SK-N-SH (cell line): Measurements from ENCODE around the gene OLFML2A. TPM values are rescaled to one million over a fixed set of nuclear protein-coding genes. Genes with fewer than 3 reads are reported as not detected.

Experiments used
- CTCF ChIA-PET: fragments of 300-600, 350-600 bp; formaldehyde crosslinking; extraction: SDS; loops from one replicate; lab custom pipeline; 2021; lab: Yijun Ruan, JAX
- POLR2A ChIA-PET: fragments of 350-600 bp; sonication (Branson Sonifier 250); formaldehyde crosslinking; extraction: SDS; loops from one replicate; lab custom pipeline; 2020; ENCODE audit warnings: antibody characterized with exemption, inconsistent platforms; lab: Yijun Ruan, JAX
- DNase-seq: peaks from one replicate; pipeline ENCODE4 v3.0.0; 2012
- H2AFZ ChIP-seq: fragments of 200-600 bp; sonication (generic); 2 replicates; pipeline ENCODE4 v1.8.1; 2016; ENCODE audit warnings: antibody characterized with exemption, mild to moderate bottlenecking, low read depth
- H3F3A ChIP-seq: fragments of 200-600 bp; sonication (generic); replicated peaks from 2 replicates; pipeline ENCODE3; 2016; ENCODE audit warnings: antibody characterized with exemption, mild to moderate bottlenecking; ENCODE audit not compliant: insufficient read depth
- H3K27ac ChIP-seq, 2 experiments: fragments of 200-500 bp in 1 of 2; fragments of 200-600 bp in 1 of 2; sonication (Bioruptor generic) in 1 of 2; sonication (generic), shearing (Covaris generic) in 1 of 2; 2 replicates each; pipeline versions ENCODE4 v1.5.1 to v1.6.1; 2014 to 2016; ENCODE audit warnings: low read depth in 2 of 2, inconsistent platforms in 1 of 2, low read length in 1 of 2, mild to moderate bottlenecking in 1 of 2, mixed read lengths in 1 of 2
- H3K27me3 ChIP-seq: fragments of 200-600 bp; sonication (generic), shearing (Covaris generic); 2 replicates; pipeline ENCODE4 v1.6.1; 2016; ENCODE audit warnings: mixed run types; ENCODE audit not compliant: insufficient read depth
- H3K36me3 ChIP-seq, 2 experiments: fragments of 200-500 bp in 1 of 2; fragments of 200-600 bp in 1 of 2; sonication (Bioruptor generic) in 1 of 2; sonication (generic) in 1 of 2; replicated peaks in 1 of 2; 2 replicates each; pipeline versions ENCODE3 to v1.5.1; 2014 to 2016; ENCODE audit warnings: low read length in 1 of 2, mild to moderate bottlenecking in 1 of 2; ENCODE audit not compliant: insufficient read depth in 2 of 2, control insufficient read depth in 1 of 2
- H3K4me1 ChIP-seq, 2 experiments: fragments of 200-500 bp in 1 of 2; fragments of 200-600 bp in 1 of 2; sonication (Bioruptor generic) in 1 of 2; sonication (generic), shearing (Covaris generic) in 1 of 2; 2 replicates each; pipeline versions ENCODE4 v1.5.1 to v1.6.1; 2014 to 2016; ENCODE audit warnings: low read depth in 1 of 2, low read length in 1 of 2, mixed run types in 1 of 2; ENCODE audit not compliant: insufficient read depth in 2 of 2, control insufficient read depth in 1 of 2
- H3K4me2 ChIP-seq: fragments of 200-600 bp; sonication (generic), shearing (Covaris generic); 2 replicates; pipeline ENCODE4 v1.6.1; 2017; ENCODE audit warnings: mixed run types
- H3K4me3 ChIP-seq, 2 experiments: fragments of 200-500 bp in 1 of 2; fragments of 200-600 bp in 1 of 2; sonication (Bioruptor generic) in 1 of 2; sonication (generic), shearing (Covaris generic) in 1 of 2; 2 replicates each; pipeline versions ENCODE4 v1.5.1 to v1.8.1; 2014 to 2016; ENCODE audit warnings: low read depth in 2 of 2, inconsistent platforms in 1 of 2, low read length in 1 of 2, mild to moderate bottlenecking in 1 of 2, mixed read lengths in 1 of 2, moderate library complexity in 1 of 2
- H3K79me2 ChIP-seq: fragments of 200-600 bp; sonication (generic); 2 replicates; pipeline ENCODE4 v1.8.1; 2017; ENCODE audit warnings: mild to moderate bottlenecking; ENCODE audit not compliant: insufficient read depth
- H3K9ac ChIP-seq: fragments of 200-600 bp; sonication (generic); 2 replicates; pipeline ENCODE4 v1.6.1; 2017; ENCODE audit warnings: mixed run types
- H3K9me2 ChIP-seq: fragments of 200-600 bp; sonication (generic); 2 replicates; pipeline ENCODE4 v1.6.1; 2017; ENCODE audit warnings: mixed run types
- H3K9me3 ChIP-seq: fragments of 200-600 bp; sonication (generic); 2 replicates; pipeline ENCODE4 v1.6.1; 2017; ENCODE audit warnings: mixed run types, mild to moderate bottlenecking, moderate library complexity
- H4K20me1 ChIP-seq: fragments of 200-600 bp; sonication (generic); 2 replicates; pipeline ENCODE4 v1.6.1; 2017; ENCODE audit warnings: mild to moderate bottlenecking, mixed run types; ENCODE audit not compliant: insufficient read depth
- GABPA ChIP-seq: IDR thresholded peaks from 2 replicates; pipeline ENCODE4 v1.4.0; 2012; ENCODE audit warnings: low read depth, mild to moderate bottlenecking
- GATA2 ChIP-seq: sonication (generic); formaldehyde crosslinking; IDR thresholded peaks from 2 replicates; pipeline ENCODE4 v1.5.0; 2020; ENCODE audit warnings: mild to moderate bottlenecking, missing genetic modification reagents
- NFIC ChIP-seq: IDR thresholded peaks from 2 replicates; pipeline ENCODE4 v1.4.0; 2012; ENCODE audit warnings: borderline replicate concordance
- RAD21 ChIP-seq: IDR thresholded peaks from 2 replicates; pipeline ENCODE4 v1.6.1; 2012; ENCODE audit warnings: mild to moderate bottlenecking, low read length
- SIN3A ChIP-seq: IDR thresholded peaks from 2 replicates; pipeline ENCODE4 v1.6.1; 2012; ENCODE audit warnings: low read depth, mild to moderate bottlenecking, low read length, moderate library complexity, borderline replicate concordance
- SMC3 ChIP-seq: IDR thresholded peaks from 2 replicates; pipeline ENCODE4 v1.6.1; 2012; ENCODE audit warnings: low read depth, low read length, improper control_type of control experiment
- TAF1 ChIP-seq: IDR thresholded peaks from 2 replicates; pipeline ENCODE4 v1.6.1; 2012; ENCODE audit warnings: low read depth, mild to moderate bottlenecking, low read length, moderate library complexity, borderline replicate concordance
- WGBS: methylation state at CpG from one replicate; pipeline ENCODE4 v1.1.6; 2017; ENCODE audit warnings: low lambda C conversion rate; 5-methylcytosine and 5-hydroxymethylcytosine counted together
- polyA plus RNA-seq, 3 experiments: library from polyadenylated mRNA; depleted of rRNA; stranded (reverse); fragments of >200 nt; gene quantifications; 2 replicates each; pipeline ENCODE4 v1.2.3, GENCODE V29; 2012
- TF ChIP-seq, protein P1 (sequence below): fragments of 200-600 bp; sonication (generic); IDR thresholded peaks from 2 replicates; pipeline ENCODE4 v1.6.1; 2017; ENCODE audit warnings: antibody characterized with exemption, mild to moderate bottlenecking, moderate library complexity
- TF ChIP-seq, protein P2 (sequence below): fragments of 150-350 bp; IDR thresholded peaks from 2 replicates; pipeline ENCODE4 v1.6.1; 2016; ENCODE audit warnings: mild to moderate bottlenecking, low read depth, low read length

Gene OLFML2A
- polyA plus RNA-seq, 1 of the 3 experiments (the other 2 are of a cell fraction), result 7.7 TPM

DNA sequence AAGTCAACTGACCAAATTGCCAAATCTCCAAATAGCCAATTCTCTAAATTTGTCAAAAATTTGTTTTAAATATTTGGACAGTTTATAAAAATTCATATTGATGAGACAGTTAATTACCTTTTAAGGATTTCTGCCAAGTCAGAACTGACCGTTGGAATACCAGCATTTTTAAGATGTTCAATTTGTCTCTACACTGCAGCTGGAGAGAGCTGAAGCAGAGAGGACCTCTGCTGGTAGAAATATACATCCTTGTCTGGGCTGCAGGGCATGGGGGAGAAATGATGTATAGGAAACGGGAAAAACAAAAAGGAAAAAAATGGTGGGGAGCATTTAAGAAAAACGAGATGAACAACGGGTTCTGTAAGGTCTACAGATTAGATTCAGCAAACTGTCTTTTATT is 22.6 kb upstream of the OLFML2A start:
- Histone ChIP-seq H3K9ac (no peak overlapping the region), H2AFZ (no peak overlapping the region), H3K27me3 (no peaks in the 10 kb centered on the region), H3K9me3 (no peaks in the 10 kb centered on the region), H3K27ac (peak overlapping the region in 1 of 2 experiments; percentile 78; a peak in 2 of 4 replicates), H3K4me3 (no peak overlapping the region), H4K20me1 (no peaks in the 10 kb centered on the region), H3K79me2 (peaks cover 53% of the 10 kb centered on the region), H3F3A (peaks cover 23% of the 10 kb centered on the region), H3K9me2 (no peaks in the 10 kb centered on the region), H3K36me3 (no peaks in the 10 kb centered on the region), H3K4me1 (peaks cover 7 to 56% of the 10 kb centered on the region in 2 experiments), H3K4me2 (0 out of 2 replicates have a peak overlapping the region, but pooled peaks have one; percentile 29)
- DNase-seq, result peak; percentile 31
- TF ChIP-seq, protein P1, sequence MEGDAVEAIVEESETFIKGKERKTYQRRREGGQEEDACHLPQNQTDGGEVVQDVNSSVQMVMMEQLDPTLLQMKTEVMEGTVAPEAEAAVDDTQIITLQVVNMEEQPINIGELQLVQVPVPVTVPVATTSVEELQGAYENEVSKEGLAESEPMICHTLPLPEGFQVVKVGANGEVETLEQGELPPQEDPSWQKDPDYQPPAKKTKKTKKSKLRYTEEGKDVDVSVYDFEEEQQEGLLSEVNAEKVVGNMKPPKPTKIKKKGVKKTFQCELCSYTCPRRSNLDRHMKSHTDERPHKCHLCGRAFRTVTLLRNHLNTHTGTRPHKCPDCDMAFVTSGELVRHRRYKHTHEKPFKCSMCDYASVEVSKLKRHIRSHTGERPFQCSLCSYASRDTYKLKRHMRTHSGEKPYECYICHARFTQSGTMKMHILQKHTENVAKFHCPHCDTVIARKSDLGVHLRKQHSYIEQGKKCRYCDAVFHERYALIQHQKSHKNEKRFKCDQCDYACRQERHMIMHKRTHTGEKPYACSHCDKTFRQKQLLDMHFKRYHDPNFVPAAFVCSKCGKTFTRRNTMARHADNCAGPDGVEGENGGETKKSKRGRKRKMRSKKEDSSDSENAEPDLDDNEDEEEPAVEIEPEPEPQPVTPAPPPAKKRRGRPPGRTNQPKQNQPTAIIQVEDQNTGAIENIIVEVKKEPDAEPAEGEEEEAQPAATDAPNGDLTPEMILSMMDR, result peak; percentile 74
- TF ChIP-seq NFIC, result 0 out of 2 replicates have a peak, but pooled peaks have one; percentile 4
- peak; percentile 72 for TF ChIP-seq RAD21
- no peak for TF ChIP-seq SIN3A
- TF ChIP-seq GATA2 (CRISPR knock-in tag), result no peak
- TF ChIP-seq SMC3, result peak; percentile 63
- 22% methylated on average over 4 of the region's 4 CpGs for WGBS
- POLR2A ChIA-PET, result no interaction called here
- CTCF ChIA-PET, result interaction anchor here (0.6 to 10.3 kb wide), 14 partner anchors 10 to 203 kb away, joined by 3 to 61 read pairs (median 5); partner anchors contain the start of genes NR6A1 and WDR38

DNA sequence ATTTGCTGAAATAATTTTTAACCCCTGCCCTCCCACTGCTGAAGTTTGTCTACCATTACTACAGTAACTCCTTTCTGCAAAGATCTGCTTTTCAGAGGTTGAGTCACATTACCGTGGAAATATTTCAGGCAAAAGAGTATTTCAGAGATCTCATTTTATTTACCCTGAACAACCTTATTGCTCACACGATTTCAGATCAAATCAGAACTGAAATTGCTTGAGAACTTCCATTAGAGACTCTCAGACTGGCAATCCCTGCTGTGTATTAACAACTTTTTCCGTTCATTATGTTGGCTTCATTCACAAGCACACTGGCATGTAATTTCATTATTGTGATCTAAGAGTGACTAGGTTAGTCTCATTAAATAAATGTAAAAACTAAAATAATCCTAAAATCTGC is 21.9 kb upstream of the OLFML2A start:
- ChIA-PET POLR2A (no interaction called here), CTCF (interaction anchor here (0.7 to 10.3 kb wide), 11 partner anchors 9 to 141 kb away, joined by 3 to 61 read pairs (median 6); partner anchors contain the start of genes NR6A1 and WDR38)
- H2AFZ ChIP-seq, result no peak overlapping the region
- H3K36me3 ChIP-seq, result no peaks in the 10 kb centered on the region
- peaks cover 7 to 58% of the 10 kb centered on the region in 2 experiments for H3K4me1 ChIP-seq
- DNase-seq, result no peak
- no peak overlapping the region for H3K4me2 ChIP-seq
- no peak overlapping the region for H3K4me3 ChIP-seq
- no peaks in the 10 kb centered on the region for H4K20me1 ChIP-seq
- no peaks in the 10 kb centered on the region for H3K27me3 ChIP-seq
- peaks cover 19% of the 10 kb centered on the region for H3F3A ChIP-seq
- peaks cover 59% of the 10 kb centered on the region for H3K79me2 ChIP-seq
- H3K27ac ChIP-seq, result peak overlapping the region in 1 of 2 experiments; percentile 78; a peak in 1 of 4 replicates
- TF ChIP-seq GATA2 (CRISPR knock-in tag) (no peak), RAD21 (no peak), GABPA (no peak), TAF1 (no peak)
- TF ChIP-seq, protein P2, sequence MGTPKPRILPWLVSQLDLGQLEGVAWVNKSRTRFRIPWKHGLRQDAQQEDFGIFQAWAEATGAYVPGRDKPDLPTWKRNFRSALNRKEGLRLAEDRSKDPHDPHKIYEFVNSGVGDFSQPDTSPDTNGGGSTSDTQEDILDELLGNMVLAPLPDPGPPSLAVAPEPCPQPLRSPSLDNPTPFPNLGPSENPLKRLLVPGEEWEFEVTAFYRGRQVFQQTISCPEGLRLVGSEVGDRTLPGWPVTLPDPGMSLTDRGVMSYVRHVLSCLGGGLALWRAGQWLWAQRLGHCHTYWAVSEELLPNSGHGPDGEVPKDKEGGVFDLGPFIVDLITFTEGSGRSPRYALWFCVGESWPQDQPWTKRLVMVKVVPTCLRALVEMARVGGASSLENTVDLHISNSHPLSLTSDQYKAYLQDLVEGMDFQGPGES, result no peak
- no peak overlapping the region for H3K9ac ChIP-seq
- H3K9me3 ChIP-seq, result no peaks in the 10 kb centered on the region
- no peaks in the 10 kb centered on the region for H3K9me2 ChIP-seq
- WGBS, result 30% methylated on average over 3 of the region's 3 CpGs
